MV-4-11 (cell line): ENCODE data around the gene RECK.
"Not testable (repeated sequence)": the region's sequence is repeated elsewhere in the genome, so short reads cannot be mapped to it uniquely, and the experiment has no call there.

Source experiments
- DNase-seq: peaks from one replicate; lab custom pipeline; 2025; lab: John Stamatoyannopoulos, UW

RECK gene

GRCh38 chr9:36158917-36159316 lies 122.2 kb downstream of the RECK start:
- DNase-seq, result no peak

- not testable (repeated sequence) for DNase-seq
Observed at GRCh38 chr9:36159509-36159908, 122.8 kb downstream of the RECK start.

- DNase-seq, result not testable (repeated sequence)
Observed at GRCh38 chr9:36160126-36160525, 123.4 kb downstream of the RECK start.

DNA sequence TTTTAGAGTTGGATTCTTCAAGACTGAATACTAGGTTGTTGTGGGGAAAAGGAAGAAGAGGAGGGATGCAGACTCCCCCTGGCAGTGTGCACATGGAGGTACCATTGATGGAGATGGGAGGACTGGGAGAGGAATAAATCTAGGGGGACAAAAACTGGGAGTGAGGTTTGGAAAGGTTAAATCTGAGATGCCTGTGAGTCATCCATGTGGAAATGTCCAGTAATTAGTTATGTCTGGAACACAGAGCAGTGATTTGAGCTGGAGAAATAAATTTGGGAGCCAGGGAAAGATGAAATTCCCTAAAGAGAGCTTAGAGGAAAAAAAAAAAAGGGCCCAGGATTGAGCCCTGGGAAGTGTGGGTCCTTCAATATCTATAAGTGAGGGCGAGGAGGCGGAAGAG lies 124.5 kb downstream of the RECK start:
- no peak for DNase-seq

GRCh38 chr9:36162211-36162738 lies 125.6 kb downstream of the RECK start:
- no peak for DNase-seq

- no peak for DNase-seq
Observed at GRCh38 chr9:36163049-36163785, 126.5 kb downstream of the RECK start.

DNA sequence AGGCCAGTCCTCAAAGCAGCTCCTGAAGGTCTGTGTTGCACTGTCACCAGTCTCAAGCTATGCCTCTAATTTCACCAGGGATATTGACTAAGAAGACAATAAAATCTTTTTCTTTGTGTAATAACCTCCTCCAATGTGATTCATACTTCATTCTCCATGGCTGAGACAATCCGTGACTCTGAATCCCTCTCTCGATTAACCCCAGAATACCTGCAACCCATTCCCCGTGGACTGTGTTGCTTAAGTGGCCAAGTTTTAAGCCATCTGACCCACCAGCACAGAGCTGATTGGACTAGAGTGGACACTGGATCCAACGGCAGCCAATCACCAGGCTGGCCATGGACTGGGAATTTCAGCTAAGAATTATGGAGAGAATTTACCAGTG lies 127.1 kb downstream of the RECK start:
- DNase-seq, result no peak

DNA sequence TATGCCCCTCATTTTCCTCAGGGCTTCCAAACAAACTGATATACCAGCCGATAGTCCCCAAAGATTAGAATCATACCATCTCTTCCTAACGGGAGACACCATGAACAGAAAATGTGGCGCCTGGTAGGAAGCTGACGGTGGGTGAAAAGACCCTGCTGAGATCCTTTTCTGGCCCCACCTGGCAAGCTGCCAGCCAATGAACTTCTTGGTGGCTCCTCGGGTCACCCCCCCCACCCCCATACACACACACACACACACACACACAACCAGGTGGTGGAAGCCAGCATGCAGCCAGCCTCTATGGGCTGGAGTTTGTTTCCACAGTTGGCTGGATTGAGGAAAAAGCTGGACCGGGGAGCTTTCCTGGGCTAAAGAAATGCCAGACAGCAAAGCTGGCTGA lies 127.7 kb downstream of the RECK start:
- no peak for DNase-seq

GRCh38 chr9:36164989-36165388 lies 128.3 kb downstream of the RECK start:
- no peak for DNase-seq

DNA sequence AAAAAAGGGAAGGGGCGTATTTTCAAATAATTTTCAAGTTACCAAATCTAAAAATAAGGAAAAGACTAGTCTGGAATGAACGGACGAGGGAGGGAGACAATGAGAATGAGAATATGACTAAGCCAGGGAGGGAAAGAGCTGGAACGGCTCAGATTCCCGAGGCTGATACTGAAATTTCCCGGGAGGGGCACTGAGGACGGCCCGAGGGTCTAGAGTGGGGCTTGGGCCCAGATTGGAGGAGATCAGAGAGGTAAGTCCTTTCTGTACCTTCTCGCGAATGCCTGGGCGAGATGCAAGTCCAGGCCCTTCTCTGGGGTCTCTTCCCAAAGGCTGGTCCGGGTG lies 129.1 kb downstream of the RECK start:
- no peak for DNase-seq

DNA sequence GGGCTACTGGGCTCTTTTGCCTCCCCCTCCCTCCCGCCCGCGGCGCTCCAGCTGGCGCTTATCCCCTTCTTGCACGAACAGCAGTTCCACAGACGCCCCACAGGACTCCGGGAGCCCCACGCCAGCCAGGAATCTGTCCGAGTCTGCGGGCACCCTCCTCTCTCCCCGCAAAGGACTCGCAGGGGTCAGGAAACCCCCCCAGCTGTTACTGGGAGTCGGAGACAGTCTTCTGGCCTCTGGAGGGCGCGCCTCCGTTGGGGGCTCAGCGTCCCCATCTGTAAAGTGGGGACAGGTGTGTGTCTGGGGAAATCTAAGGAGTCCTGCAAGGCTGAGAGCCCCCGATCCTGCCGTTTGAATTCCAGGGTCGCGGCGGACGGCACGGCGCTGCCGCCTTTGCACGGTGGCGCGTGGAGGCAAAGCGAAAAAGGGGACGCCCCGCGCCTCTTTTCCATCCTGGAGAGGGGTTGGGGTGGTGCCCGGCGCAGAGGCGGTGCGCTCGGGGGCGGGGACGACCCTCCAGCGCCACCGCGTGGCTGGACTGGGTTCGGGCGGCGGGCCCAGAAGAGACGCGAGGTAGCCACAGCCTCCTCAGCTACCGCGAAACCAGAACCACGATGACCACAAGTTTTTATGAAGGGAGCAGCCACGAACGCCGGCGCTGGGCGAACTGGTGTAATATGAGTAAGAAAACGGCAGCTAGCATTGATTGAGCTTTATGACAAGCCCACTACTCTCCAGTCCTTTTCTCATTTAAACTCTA lies 129.6 kb downstream of the RECK start:
- DNase-seq, result peak; percentile 86

DNA sequence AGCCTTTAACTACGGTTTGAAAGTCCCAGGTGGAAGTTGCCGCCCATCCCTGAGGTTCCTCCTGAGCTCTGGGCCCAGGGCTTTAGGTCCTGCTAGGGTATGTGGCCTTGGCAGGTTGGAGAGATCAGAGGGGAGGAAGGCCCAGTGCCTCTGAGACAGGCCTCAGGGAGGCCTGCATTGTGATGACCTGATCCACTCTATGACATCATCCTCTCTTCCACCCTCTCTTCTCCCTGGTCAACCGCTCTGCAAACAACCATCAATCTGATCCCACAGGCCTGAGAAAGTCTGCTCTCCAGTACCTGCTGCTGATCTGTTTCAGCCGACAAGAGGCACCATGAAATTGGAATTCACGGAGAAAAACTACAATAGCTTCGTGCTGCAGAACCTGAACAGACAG lies 132.5 kb downstream of the RECK start, which contains the start of gene CCIN:
CCIN (plus strand) TSS at position 223 of the 400 bp plus-strand sequence; CDS start at position 338, 115 bp downstream.
- no peak for DNase-seq

GRCh38 chr9:36169708-36170107 lies 133.0 kb downstream of the RECK start:
- peak; percentile 77 for DNase-seq

GRCh38 chr9:36170531-36170930 lies 133.8 kb downstream of the RECK start:
- DNase-seq, result no peak

GRCh38 chr9:36173861-36174260 lies 137.1 kb downstream of the RECK start:
- no peak for DNase-seq
